OCI-LY3 (cell line): Measurements from ENCODE around the gene GKN2.

Experiments used
- H2AFZ ChIP-seq: fragments of 200-600, 300-600 bp; shearing (Covaris generic); 2 replicates; pipeline ENCODE4 v1.6.0; 2014; ENCODE audit warnings: antibody characterized with exemption, low read depth, low read length
- H3K27ac ChIP-seq: fragments of 200-600, 300-600 bp; sonication (generic); 2 replicates; pipeline ENCODE4 v1.5.1; 2014; ENCODE audit warnings: mild to moderate bottlenecking, low read length, moderate library complexity, mixed read lengths
- H3K27me3 ChIP-seq: fragments of 200-600, 300-600 bp; sonication (generic); 2 replicates; pipeline ENCODE4 v1.6.1; 2014; ENCODE audit warnings: low read depth, low read length, mixed read lengths
- H3K36me3 ChIP-seq: fragments of 200-600, 300-600 bp; sonication (generic); replicated peaks from 2 replicates; pipeline ENCODE3; 2014; ENCODE audit warnings: low read depth, low read length, mixed read lengths
- H3K4me1 ChIP-seq: fragments of 300-600, 200-600 bp; sonication (generic); 2 replicates; pipeline ENCODE4 v1.6.1; 2014; ENCODE audit warnings: low read length, mixed read lengths
- H3K4me2 ChIP-seq: fragments of 200-600, 300-600 bp; sonication (generic); 2 replicates; pipeline ENCODE4 v1.6.1; 2014; ENCODE audit warnings: low read length, mixed read lengths
- H3K4me3 ChIP-seq: fragments of 300-600, 200-600 bp; sonication (generic); 2 replicates; pipeline ENCODE4 v1.5.1; 2014; ENCODE audit warnings: antibody characterized with exemption, mild to moderate bottlenecking, low read length, moderate library complexity
- H3K79me2 ChIP-seq: fragments of 300-600, 200-600 bp; shearing (Covaris generic); 2 replicates; pipeline ENCODE4 v1.6.1; 2014; ENCODE audit warnings: mild to moderate bottlenecking, low read length, mixed read lengths
- H3K9ac ChIP-seq: fragments of 300-600, 200-600 bp; shearing (Covaris generic); 2 replicates; pipeline ENCODE4 v1.6.0; 2014; ENCODE audit warnings: mild to moderate bottlenecking, low read length, moderate library complexity
- H3K9me3 ChIP-seq: fragments of 200-600, 300-600 bp; shearing (Covaris generic); 2 replicates; pipeline ENCODE4 v1.6.1; 2014; ENCODE audit warnings: low read length, mixed read lengths; ENCODE audit not compliant: insufficient read depth
- H4K20me1 ChIP-seq: fragments of 200-600, 300-600 bp; sonication (generic); 2 replicates; pipeline ENCODE4 v1.6.1; 2016; ENCODE audit warnings: low read length, mixed read lengths; ENCODE audit not compliant: insufficient read depth
- CTCF ChIP-seq: fragments of 200-600, 300-600 bp; sonication (generic); IDR thresholded peaks from 2 replicates; pipeline ENCODE4 v1.5.1; 2014; ENCODE audit warnings: antibody characterized with exemption, low read length, low read depth
- EZH2phosphoT487 ChIP-seq: fragments of 200-600 bp; shearing (Covaris generic); IDR thresholded peaks from 2 replicates; pipeline ENCODE4 v1.6.1; 2018; ENCODE audit warnings: antibody characterized with exemption, mixed run types, low read depth

Gene GKN2

DNA sequence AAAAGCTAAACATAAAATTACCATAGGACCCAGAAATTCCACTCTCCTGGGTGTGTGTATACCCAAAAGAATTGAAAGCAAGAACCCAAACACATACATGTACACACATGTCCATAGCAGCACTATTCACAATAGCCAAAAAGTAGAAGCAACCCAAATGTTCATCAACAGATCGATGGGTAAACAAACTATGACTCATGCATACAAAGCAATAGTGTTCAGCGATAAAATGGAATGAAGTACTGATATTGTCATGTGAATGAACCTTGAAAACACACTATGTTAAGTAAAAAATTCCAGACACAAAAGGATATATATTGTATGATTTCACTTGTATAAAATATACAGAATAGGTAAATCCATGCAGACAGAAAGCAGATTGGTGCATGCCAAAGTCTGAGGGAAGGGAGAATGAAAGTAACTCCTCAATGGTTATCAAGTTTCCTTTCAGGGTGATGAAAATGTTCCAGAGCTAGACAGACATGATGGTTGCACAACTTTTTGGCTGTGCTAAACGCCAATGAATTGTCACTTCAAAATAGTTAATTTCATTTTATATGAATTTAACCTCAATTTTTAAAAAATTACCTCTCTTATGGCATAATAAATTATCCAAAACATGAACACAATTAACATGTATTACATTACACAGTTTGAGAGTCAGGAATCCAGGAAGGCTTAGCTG lies 35.5 kb downstream of the GKN2 start:
- no peaks in the 10 kb centered on the region for H3K79me2 ChIP-seq
- H2AFZ ChIP-seq = no peak overlapping the region
- H3K4me1 ChIP-seq = no peaks in the 10 kb centered on the region
- TF ChIP-seq EZH2phosphoT487 = no peak
- TF ChIP-seq CTCF = no peak
- no peaks in the 10 kb centered on the region for H3K27me3 ChIP-seq
- no peak overlapping the region for H3K4me2 ChIP-seq
- no peak overlapping the region for H3K9ac ChIP-seq
- H3K4me3 ChIP-seq = no peak overlapping the region
- H3K36me3 ChIP-seq = no peaks in the 10 kb centered on the region
- no peak overlapping the region for H3K27ac ChIP-seq
- no peaks in the 10 kb centered on the region for H4K20me1 ChIP-seq
- H3K9me3 ChIP-seq = no peaks in the 10 kb centered on the region

DNA sequence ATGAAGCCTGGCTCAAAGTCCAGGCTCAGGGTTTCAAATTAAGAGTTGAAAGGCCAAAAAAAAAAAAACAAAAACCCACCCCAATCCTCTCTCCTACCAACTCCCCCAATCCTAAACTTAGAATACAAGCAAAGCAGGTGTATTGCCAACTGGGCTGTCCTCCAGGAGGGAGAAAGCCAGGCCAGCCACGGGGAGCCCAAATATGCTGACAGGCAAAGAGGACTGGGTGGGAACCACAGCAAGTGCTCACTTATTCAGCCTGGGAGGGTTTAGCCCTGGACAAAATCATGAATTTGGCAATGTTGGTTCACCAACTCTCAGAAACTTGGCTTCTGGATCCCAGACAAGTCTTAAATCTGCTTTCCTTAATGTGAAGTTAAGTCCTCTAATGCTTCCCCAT lies 36.5 kb downstream of the GKN2 start:
- Histone ChIP-seq H3K79me2 (no peaks in the 10 kb centered on the region), H3K4me3 (no peak overlapping the region), H3K9ac (no peak overlapping the region), H3K9me3 (no peaks in the 10 kb centered on the region), H3K4me1 (peaks cover 8% of the 10 kb centered on the region), H4K20me1 (no peaks in the 10 kb centered on the region), H3K4me2 (no peak overlapping the region), H3K27ac (no peak overlapping the region), H3K36me3 (no peaks in the 10 kb centered on the region), H3K27me3 (no peaks in the 10 kb centered on the region), H2AFZ (no peak overlapping the region)
- TF ChIP-seq CTCF (no peak), EZH2phosphoT487 (no peak)

- Histone ChIP-seq H3K9ac (no peak overlapping the region), H3K27me3 (no peaks in the 10 kb centered on the region), H3K4me1 (peaks cover 16% of the 10 kb centered on the region), H3K4me2 (no peak overlapping the region), H4K20me1 (no peaks in the 10 kb centered on the region), H3K79me2 (no peaks in the 10 kb centered on the region), H2AFZ (no peak overlapping the region), H3K9me3 (no peaks in the 10 kb centered on the region), H3K4me3 (no peak overlapping the region), H3K36me3 (no peaks in the 10 kb centered on the region), H3K27ac (no peak overlapping the region)
- TF ChIP-seq EZH2phosphoT487 = no peak
- TF ChIP-seq CTCF = no peak
Observed at GRCh38 chr2:68915393-68915792, 37.3 kb downstream of the GKN2 start.

- no peak overlapping the region for H3K4me3 ChIP-seq
- H3K4me2 ChIP-seq = no peak overlapping the region
- H3K4me1 ChIP-seq = peaks cover 35% of the 10 kb centered on the region
- H3K9me3 ChIP-seq = no peaks in the 10 kb centered on the region
- H3K9ac ChIP-seq = no peak overlapping the region
- H3K36me3 ChIP-seq = no peaks in the 10 kb centered on the region
- peaks cover 6% of the 10 kb centered on the region; the same call in 1 of the 2 replicates for H3K79me2 ChIP-seq
- no peak for TF ChIP-seq CTCF
- TF ChIP-seq EZH2phosphoT487 = no peak
- H3K27ac ChIP-seq = no peak overlapping the region
- H3K27me3 ChIP-seq = no peaks in the 10 kb centered on the region
- no peak overlapping the region for H2AFZ ChIP-seq
- H4K20me1 ChIP-seq = no peaks in the 10 kb centered on the region
Observed at GRCh38 chr2:68913359-68913758, 39.3 kb downstream of the GKN2 start.
